OCI-LY7 (cell line): ENCODE measurements around the gene CHGA. TPM values are rescaled to one million over a fixed set of nuclear protein-coding genes. Genes with fewer than 3 reads are reported as not detected.

ENCODE experiments used
- BruUV-seq: library from RNA; stranded (reverse); fragments of 400-500 nt; replicated peaks from 2 replicates; lab custom pipeline; 2021; lab: Mats Ljungman, UMichigan
- CTCF ChIA-PET: fragments of 300-600 bp; sonication (Branson Sonifier 250); formaldehyde crosslinking; loops from one replicate; lab custom pipeline; 2022; ENCODE audit warnings: antibody characterized with exemption; ENCODE audit not compliant: unreplicated experiment; lab: Charles Lee
- POLR2A ChIA-PET: fragments of 300-600 bp; sonication (Branson Sonifier 250); formaldehyde crosslinking; loops from one replicate; lab custom pipeline; 2022; ENCODE audit warnings: antibody characterized with exemption; lab: Charles Lee
- DNase-seq: peaks from one replicate; pipeline ENCODE4 v3.0.0-alpha.2; 2015; ENCODE audit warnings: low spot score
- H2AFZ ChIP-seq: fragments of 200-600 bp; sonication (generic), shearing (Covaris generic); 2 replicates; pipeline ENCODE4 v1.6.1; 2014; ENCODE audit warnings: mild to moderate bottlenecking, antibody characterized with exemption, low read length, moderate library complexity
- H3K27ac ChIP-seq: fragments of 200-600 bp; sonication (generic); 2 replicates; pipeline ENCODE4 v1.5.1; 2014; ENCODE audit warnings: mixed run types, low read depth, mild to moderate bottlenecking, moderate library complexity, low read length, inconsistent platforms; ENCODE audit not compliant: poor library complexity, severe bottlenecking
- H3K36me3 ChIP-seq: fragments of 200-600 bp; sonication (generic); 2 replicates; pipeline ENCODE4 v1.6.1; 2014; ENCODE audit warnings: mild to moderate bottlenecking, antibody characterized with exemption, low read length, moderate library complexity, mixed read lengths; ENCODE audit not compliant: insufficient read depth
- H3K4me1 ChIP-seq: fragments of 200-600 bp; sonication (generic); 2 replicates; pipeline ENCODE4 v1.5.1; 2014; ENCODE audit warnings: mild to moderate bottlenecking, low read length; ENCODE audit not compliant: insufficient read depth, poor library complexity, severe bottlenecking
- H3K4me2 ChIP-seq: fragments of 200-600 bp; sonication (generic); 2 replicates; pipeline ENCODE4 v1.6.1; 2014; ENCODE audit warnings: mild to moderate bottlenecking, low read length
- H3K4me3 ChIP-seq: fragments of 200-600 bp; sonication (generic); 2 replicates; pipeline ENCODE4 v1.5.1; 2014; ENCODE audit warnings: mild to moderate bottlenecking, low read depth, low read length; ENCODE audit not compliant: poor library complexity, severe bottlenecking
- H3K79me2 ChIP-seq: fragments of 200-600 bp; sonication (generic); 2 replicates; pipeline ENCODE4 v1.6.1; 2016; ENCODE audit warnings: low read depth, mild to moderate bottlenecking, low read length, moderate library complexity, mixed read lengths; ENCODE audit not compliant: insufficient read depth
- H3K9me2 ChIP-seq: fragments of 200-600 bp; sonication (generic); 2 replicates; pipeline ENCODE4 v1.6.1; 2016; ENCODE audit warnings: mild to moderate bottlenecking, low read length, mixed read lengths; ENCODE audit not compliant: insufficient read depth
- H3K9me3 ChIP-seq: fragments of 200-600 bp; sonication (generic); 2 replicates; pipeline ENCODE4 v1.6.1; 2014; ENCODE audit warnings: mild to moderate bottlenecking, mixed run types, low read length, mixed read lengths
- H4K20me1 ChIP-seq: fragments of 200-600 bp; sonication (generic); 2 replicates; pipeline ENCODE4 v1.6.1; 2014; ENCODE audit warnings: mild to moderate bottlenecking, antibody characterized with exemption, low read length, moderate library complexity, mixed read lengths; ENCODE audit not compliant: insufficient read depth
- EZH2phosphoT487 ChIP-seq: fragments of 200-600 bp; sonication (generic); IDR thresholded peaks from 2 replicates; pipeline ENCODE4 v1.6.1; 2018; ENCODE audit warnings: low read depth, borderline replicate concordance, mild to moderate bottlenecking, mixed run types, antibody characterized with exemption, low read length, moderate library complexity, mixed read lengths
- intact Hi-C: fragments of 100-400 bp; cut with micrococcal nuclease; formaldehyde crosslinking; loops from one replicate; pipeline ENCODE4 v1.10.0; 2022; ENCODE audit not compliant: unreplicated experiment
- total RNA-seq, 2 experiments: library from RNA; depleted of rRNA in 1 of 2; stranded (reverse); fragments of >200 nt in 1 of 2; shearing (Covaris generic) in 1 of 2; gene quantifications; 2 replicates each; pipeline ENCODE4 v1.2.3, GENCODE V29; 2014 to 2022
- TF ChIP-seq, protein P1 (sequence below): fragments of 200-600 bp; sonication (generic); conservative IDR thresholded peaks from 2 replicates; pipeline ENCODE4 v1.5.1; 2014; ENCODE audit warnings: mild to moderate bottlenecking, antibody characterized with exemption, low read length, moderate library complexity, mixed read lengths

Gene CHGA
- total RNA-seq, 2 experiments from 2014 or later = 0.57 TPM; not detected in 1

DNA sequence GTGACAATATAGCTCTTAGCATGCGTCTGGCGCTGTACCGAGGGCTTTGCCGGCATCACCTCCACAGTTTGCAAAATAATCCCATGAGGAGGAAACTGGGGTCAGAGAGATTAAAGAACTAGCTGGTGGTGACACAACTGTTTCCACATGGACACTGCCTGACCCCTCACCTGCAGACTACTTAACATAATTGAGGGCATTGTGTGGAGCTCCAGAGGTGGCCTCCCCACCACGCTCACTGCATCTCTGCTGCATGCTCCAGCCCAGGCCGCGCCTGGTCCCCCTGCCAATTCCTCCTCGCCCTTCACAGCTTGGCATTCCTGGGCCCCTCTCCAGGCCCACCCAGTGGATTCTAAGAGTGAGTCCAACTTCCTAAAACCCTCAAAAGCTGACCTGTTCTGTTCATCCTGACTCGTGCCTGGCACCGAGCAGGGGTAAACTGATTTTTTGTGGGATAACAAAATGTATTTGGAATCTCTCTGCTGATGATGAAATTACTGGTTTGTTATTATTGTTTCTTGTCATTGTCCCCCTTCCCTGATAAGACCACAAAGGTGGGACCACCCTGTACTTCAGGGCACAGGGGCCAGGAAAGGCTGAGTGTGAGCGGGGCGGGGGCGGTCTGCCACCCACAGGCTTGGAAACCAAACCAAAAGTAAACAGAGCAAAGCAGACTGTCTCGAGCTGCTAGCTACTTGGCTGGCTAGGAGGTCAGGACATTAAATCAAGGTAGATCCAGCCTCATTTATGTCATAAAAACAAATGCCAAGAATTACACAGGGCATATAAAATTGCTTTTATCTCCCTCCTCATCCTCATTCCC, 40.6 kb downstream of the CHGA start:
- Histone ChIP-seq H4K20me1 (no peaks in the 10 kb centered on the region), H3K9me2 (no peaks in the 10 kb centered on the region), H3K4me1 (no peaks in the 10 kb centered on the region), H3K4me3 (no peak overlapping the region), H3K79me2 (no peaks in the 10 kb centered on the region), H3K27ac (no peak overlapping the region), H3K4me2 (no peak overlapping the region), H2AFZ (no peak overlapping the region), H3K9me3 (no peaks in the 10 kb centered on the region), H3K36me3 (no peaks in the 10 kb centered on the region)
- DNase-seq = no peak
- ChIA-PET POLR2A (interaction anchor here (1.0 kb wide), 1 partner anchor 213 kb away, joined by 3 read pairs; no protein-coding TSS in a partner anchor), CTCF (no interaction called here)
- TF ChIP-seq, protein P1, sequence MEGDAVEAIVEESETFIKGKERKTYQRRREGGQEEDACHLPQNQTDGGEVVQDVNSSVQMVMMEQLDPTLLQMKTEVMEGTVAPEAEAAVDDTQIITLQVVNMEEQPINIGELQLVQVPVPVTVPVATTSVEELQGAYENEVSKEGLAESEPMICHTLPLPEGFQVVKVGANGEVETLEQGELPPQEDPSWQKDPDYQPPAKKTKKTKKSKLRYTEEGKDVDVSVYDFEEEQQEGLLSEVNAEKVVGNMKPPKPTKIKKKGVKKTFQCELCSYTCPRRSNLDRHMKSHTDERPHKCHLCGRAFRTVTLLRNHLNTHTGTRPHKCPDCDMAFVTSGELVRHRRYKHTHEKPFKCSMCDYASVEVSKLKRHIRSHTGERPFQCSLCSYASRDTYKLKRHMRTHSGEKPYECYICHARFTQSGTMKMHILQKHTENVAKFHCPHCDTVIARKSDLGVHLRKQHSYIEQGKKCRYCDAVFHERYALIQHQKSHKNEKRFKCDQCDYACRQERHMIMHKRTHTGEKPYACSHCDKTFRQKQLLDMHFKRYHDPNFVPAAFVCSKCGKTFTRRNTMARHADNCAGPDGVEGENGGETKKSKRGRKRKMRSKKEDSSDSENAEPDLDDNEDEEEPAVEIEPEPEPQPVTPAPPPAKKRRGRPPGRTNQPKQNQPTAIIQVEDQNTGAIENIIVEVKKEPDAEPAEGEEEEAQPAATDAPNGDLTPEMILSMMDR = no peak
- TF ChIP-seq EZH2phosphoT487 = no peak
- intact Hi-C loops = no loop called here
- BruUV-seq = no TSS peak

DNA sequence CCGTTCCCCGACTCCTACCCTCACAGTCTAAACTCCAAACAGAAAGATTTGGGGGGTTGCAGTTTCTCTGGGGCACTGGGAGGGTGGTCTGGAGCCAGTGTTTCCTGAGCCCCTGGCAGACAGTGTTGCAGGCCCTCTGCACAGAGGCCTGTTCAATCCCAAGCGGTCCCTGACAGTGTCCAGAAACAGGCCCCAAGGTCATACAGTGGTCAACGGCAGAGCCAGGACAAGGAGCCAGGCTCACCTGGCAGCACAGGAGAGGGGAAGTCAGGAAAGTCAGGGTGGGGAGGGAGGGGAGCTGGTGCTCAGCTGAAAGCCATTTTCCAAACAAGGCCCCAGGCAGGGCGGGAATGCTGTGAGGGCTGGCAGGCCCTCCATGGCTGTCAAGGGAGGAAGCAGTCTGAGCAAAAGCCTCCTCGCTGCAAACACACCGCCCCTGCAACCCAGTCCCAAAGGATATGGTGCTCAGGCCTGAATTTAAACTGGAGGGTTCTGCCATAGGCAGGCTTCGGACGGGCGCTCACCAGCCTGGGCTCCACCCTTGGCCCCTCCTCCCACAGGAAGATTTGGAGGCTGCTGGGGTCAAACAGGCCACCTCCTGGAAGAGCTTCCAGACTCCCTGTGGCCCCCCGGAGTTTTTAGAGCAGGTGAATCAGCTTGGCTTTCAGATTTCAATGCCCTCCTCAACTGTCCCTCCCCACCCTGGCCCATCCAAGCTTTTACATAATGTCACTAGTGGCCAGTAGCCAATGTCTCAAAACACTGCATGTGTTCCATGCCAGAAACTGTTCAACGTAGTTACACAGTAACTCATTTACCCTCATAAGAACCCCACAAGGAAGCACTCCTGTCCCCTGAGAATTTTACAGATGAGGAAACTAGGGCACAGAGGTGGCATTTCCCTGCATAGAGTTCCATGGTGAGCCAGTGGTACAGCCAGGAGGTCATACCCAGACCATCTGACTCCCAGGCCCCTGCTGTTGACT, 41.5 kb downstream of the CHGA start:
- no peak for DNase-seq
- no peaks in the 10 kb centered on the region for H3K4me1 ChIP-seq
- intact Hi-C loops = no loop called here
- H3K4me3 ChIP-seq = no peak overlapping the region
- POLR2A ChIA-PET = interaction anchor here (0.6 kb wide), 1 partner anchor 167 kb away, joined by 3 read pairs; no protein-coding TSS in a partner anchor
- H3K27ac ChIP-seq = no peak overlapping the region
- no peaks in the 10 kb centered on the region for H4K20me1 ChIP-seq
- H2AFZ ChIP-seq = no peak overlapping the region
- H3K36me3 ChIP-seq = no peaks in the 10 kb centered on the region
- no peaks in the 10 kb centered on the region for H3K79me2 ChIP-seq
- no TSS peak for BruUV-seq
- no peak for TF ChIP-seq EZH2phosphoT487
- TF ChIP-seq, protein P1 = no peak
- H3K4me2 ChIP-seq = no peak overlapping the region
- no peaks in the 10 kb centered on the region for H3K9me3 ChIP-seq
- CTCF ChIA-PET = no interaction called here
- H3K9me2 ChIP-seq = no peaks in the 10 kb centered on the region
